ENCODE data around the gene CD151.
A peak's percentile ranks its signal among the peaks of the same experiment; 100 is the strongest.

The CD151 gene

GRCh38 chr11:845872-846495 is 13.2 kb downstream of the CD151 start:
- H3K4me3 ChIP-seq (replicated peaks; ENCODE audit: low read depth, low read length): peak overlapping the region; percentile 17
- no peak for TF ChIP-seq CTCF (IDR thresholded peaks at IDR 0.05; ENCODE audit: low read length, missing control alignments)
- peak; percentile 36 for DNase-seq (ENCODE audit: low read depth)

- TF ChIP-seq CTCF (IDR thresholded peaks at IDR 0.05; ENCODE audit: low read length, missing control alignments): no peak
- H3K4me3 ChIP-seq (replicated peaks; ENCODE audit: low read depth, low read length): no peak overlapping the region
- no peak for DNase-seq (ENCODE audit: low read depth)
These were observed 13.8 kb downstream of the CD151 start for GRCh38 chr11:846496-847098.

- no peak for TF ChIP-seq CTCF (IDR thresholded peaks at IDR 0.05; ENCODE audit: low read length, missing control alignments)
- DNase-seq (ENCODE audit: low read depth): no peak
- H3K4me3 ChIP-seq (replicated peaks; ENCODE audit: low read depth, low read length): no peak overlapping the region
These were observed 15.1 kb downstream of the CD151 start for GRCh38 chr11:847876-848275.

GRCh38 chr11:848380-848931 is 15.7 kb downstream of the CD151 start:
- DNase-seq (ENCODE audit: low read depth): peak; percentile 38
- peak; percentile 79 for TF ChIP-seq CTCF (IDR thresholded peaks at IDR 0.05; ENCODE audit: low read length, missing control alignments)
- H3K4me3 ChIP-seq (replicated peaks; ENCODE audit: low read depth, low read length): no peak overlapping the region

- no peak for TF ChIP-seq CTCF (IDR thresholded peaks at IDR 0.05; ENCODE audit: low read length, missing control alignments)
- no peak for DNase-seq (ENCODE audit: low read depth)
- peak overlapping the region; percentile 42 for H3K4me3 ChIP-seq (replicated peaks; ENCODE audit: low read depth, low read length)
These were observed 16.5 kb downstream of the CD151 start for GRCh38 chr11:849104-849824.

- no peak for TF ChIP-seq CTCF (IDR thresholded peaks at IDR 0.05; ENCODE audit: low read length, missing control alignments)
- DNase-seq (ENCODE audit: low read depth): no peak
- H3K4me3 ChIP-seq (replicated peaks; ENCODE audit: low read depth, low read length): peak overlapping the region; percentile 35
These were observed 17.4 kb downstream of the CD151 start for GRCh38 chr11:849951-850774.
